Nephron (organoid): Measurements from ENCODE around the gene CCNK.
A peak's percentile ranks its signal among the peaks of the same experiment; 100 is the strongest.

ENCODE experiments used
- H3K27ac Mint-ChIP-seq, 3 experiments: 2 replicates each; pipeline ENCODE4 v1.8.0; 2020; ENCODE audit warnings: mixed read lengths in 3 of 3, mild to moderate bottlenecking in 2 of 3, moderate library complexity in 1 of 3
- H3K27me3 Mint-ChIP-seq: 2 replicates; pipeline ENCODE4 v1.8.0; 2021; ENCODE audit warnings: low read depth, mild to moderate bottlenecking, moderate library complexity, mixed read lengths
- H3K36me3 Mint-ChIP-seq: 2 replicates; pipeline ENCODE4 v1.8.0; 2020; ENCODE audit warnings: low read depth, mixed read lengths
- H3K4me1 Mint-ChIP-seq: 2 replicates; pipeline ENCODE4 v1.8.0; 2020; ENCODE audit warnings: mixed read lengths
- H3K4me3 Mint-ChIP-seq, 3 experiments: 2 replicates each; pipeline ENCODE4 v1.8.0; 2020; ENCODE audit warnings: mild to moderate bottlenecking in 3 of 3, mixed read lengths in 3 of 3, moderate library complexity in 2 of 3
- H3K9me3 Mint-ChIP-seq: 2 replicates; pipeline ENCODE4 v1.8.0; 2020; ENCODE audit warnings: mixed read lengths
- TF ChIP-seq, protein P1 (sequence below), 3 experiments: fragments of 200-600 bp; sonication (generic); IDR thresholded peaks; one replicate each; pipeline ENCODE4 v1.5.0; 2021; ENCODE audit warnings: antibody characterized with exemption in 3 of 3; ENCODE audit not compliant: unreplicated experiment in 3 of 3

The CCNK gene

DNA sequence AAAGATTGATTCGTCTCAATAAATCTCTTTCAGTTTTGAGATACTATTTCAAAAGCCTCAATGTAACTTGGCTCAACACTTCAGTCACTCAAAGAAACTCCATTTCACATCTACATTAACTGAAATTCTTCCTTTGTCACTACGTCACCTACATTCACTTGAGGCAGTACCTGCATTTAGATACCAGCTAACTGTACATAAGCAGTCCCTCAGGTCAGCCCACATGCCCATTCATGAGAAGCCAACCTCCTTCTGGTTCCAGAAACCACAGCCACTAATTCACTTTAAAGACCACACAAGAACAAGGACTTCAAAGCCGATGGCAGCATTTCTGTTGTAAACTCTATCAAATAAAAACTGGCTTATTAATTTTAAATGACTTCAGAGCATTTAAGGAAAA, 43.5 kb upstream of the CCNK start:
- Mint-ChIP-seq H3K27me3 (no peaks in the 10 kb centered on the region), H3K27ac (peak overlapping the region in 1 of 3 experiments; percentile 33), H3K36me3 (peaks cover 70% of the 10 kb centered on the region), H3K4me3 (no peak overlapping the region), H3K9me3 (no peaks in the 10 kb centered on the region), H3K4me1 (no peaks in the 10 kb centered on the region)
- TF ChIP-seq, protein P1, sequence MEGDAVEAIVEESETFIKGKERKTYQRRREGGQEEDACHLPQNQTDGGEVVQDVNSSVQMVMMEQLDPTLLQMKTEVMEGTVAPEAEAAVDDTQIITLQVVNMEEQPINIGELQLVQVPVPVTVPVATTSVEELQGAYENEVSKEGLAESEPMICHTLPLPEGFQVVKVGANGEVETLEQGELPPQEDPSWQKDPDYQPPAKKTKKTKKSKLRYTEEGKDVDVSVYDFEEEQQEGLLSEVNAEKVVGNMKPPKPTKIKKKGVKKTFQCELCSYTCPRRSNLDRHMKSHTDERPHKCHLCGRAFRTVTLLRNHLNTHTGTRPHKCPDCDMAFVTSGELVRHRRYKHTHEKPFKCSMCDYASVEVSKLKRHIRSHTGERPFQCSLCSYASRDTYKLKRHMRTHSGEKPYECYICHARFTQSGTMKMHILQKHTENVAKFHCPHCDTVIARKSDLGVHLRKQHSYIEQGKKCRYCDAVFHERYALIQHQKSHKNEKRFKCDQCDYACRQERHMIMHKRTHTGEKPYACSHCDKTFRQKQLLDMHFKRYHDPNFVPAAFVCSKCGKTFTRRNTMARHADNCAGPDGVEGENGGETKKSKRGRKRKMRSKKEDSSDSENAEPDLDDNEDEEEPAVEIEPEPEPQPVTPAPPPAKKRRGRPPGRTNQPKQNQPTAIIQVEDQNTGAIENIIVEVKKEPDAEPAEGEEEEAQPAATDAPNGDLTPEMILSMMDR (IDR thresholded peaks at IDR 0.05; ENCODE audit: unreplicated experiment in 3 of 3) = no peak

DNA sequence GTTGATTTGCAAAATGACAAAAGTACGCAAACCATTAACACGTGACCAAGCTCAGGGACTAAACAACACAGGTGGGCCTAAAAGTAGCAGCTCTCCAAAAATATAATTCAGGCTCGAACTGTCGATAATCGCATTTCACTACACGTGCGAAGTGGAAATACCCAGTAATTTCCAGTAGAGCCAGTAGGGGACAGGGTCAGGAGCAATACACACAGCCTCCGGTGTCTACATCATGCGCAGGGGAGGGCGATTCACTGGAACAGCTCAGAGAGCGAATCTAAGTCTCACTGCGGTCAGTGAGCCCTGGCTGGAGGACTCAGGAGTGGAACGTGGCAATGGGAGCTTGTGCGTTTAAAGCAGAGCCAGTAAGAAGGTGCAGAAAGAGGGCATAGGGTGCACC, 40.9 kb upstream of the CCNK start:
- Mint-ChIP-seq H3K4me3 (no peak overlapping the region), H3K27ac (no peak overlapping the region), H3K27me3 (no peaks in the 10 kb centered on the region), H3K4me1 (no peaks in the 10 kb centered on the region), H3K9me3 (no peaks in the 10 kb centered on the region), H3K36me3 (peaks cover 56% of the 10 kb centered on the region)
- TF ChIP-seq, protein P1 (IDR thresholded peaks at IDR 0.05; ENCODE audit: unreplicated experiment in 3 of 3) = no peak

DNA sequence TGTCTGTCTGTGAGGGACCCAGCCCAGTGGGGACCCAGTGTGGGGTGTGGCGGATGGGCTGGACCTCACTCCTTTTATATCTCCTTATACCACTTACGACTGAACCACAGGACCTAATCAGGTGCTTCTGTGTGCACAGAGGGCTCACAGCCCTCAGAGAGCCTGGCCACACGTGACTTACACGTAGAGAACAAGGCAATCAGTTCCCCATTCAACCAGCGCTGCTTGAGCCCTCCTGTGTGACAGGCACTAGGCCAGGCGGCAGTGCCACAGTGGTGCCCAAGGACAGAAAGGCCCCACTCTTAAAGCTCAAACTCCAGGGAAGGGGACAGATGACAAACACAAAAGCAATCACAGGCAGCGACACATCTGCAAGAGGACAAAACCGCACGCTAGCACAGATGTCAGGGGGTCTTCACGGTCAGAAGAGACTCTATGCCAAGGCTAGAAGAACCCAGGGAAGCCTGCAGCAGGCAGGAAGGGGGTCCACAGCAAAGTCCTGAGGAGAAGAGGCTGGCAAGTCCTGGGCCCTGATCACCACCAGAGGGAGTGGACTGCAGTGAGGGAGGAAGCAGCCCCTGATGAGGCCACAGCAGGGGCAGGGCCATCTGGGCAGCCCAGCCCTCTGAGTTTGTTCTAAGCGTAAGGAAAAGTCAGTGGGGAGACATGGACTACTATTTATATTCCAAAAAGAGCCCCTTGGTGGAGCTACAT, 39.9 kb upstream of the CCNK start:
- no peaks in the 10 kb centered on the region for H3K9me3 Mint-ChIP-seq
- no peak overlapping the region for H3K27ac Mint-ChIP-seq
- no peaks in the 10 kb centered on the region for H3K4me1 Mint-ChIP-seq
- H3K36me3 Mint-ChIP-seq = peaks cover 51% of the 10 kb centered on the region
- TF ChIP-seq, protein P1 (IDR thresholded peaks at IDR 0.05; ENCODE audit: unreplicated experiment in 3 of 3) = peak in 1 of 3 experiments; percentile 33
- H3K27me3 Mint-ChIP-seq = no peaks in the 10 kb centered on the region
- no peak overlapping the region for H3K4me3 Mint-ChIP-seq

DNA sequence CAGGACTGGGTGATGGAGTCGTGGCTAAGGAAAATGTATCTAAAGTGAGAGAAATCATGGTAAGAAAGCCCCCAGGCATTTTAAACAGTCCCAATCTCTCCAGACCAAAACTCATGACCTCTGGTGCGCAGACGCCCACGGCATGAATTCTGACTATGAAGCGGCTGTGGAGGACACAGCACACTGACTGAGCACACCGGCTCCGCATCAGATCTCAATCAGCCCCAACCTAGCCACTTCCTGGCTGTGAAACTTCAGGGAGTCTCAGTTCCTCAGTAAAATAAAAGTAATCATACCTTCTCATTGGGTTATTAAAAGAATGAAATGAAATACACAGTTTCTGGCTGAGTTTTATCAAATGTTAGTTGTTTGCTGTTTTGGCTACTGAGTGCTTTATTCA, 39.3 kb upstream of the CCNK start:
- no peak overlapping the region for H3K27ac Mint-ChIP-seq
- no peaks in the 10 kb centered on the region for H3K4me1 Mint-ChIP-seq
- no peaks in the 10 kb centered on the region for H3K27me3 Mint-ChIP-seq
- H3K36me3 Mint-ChIP-seq = peaks cover 53% of the 10 kb centered on the region
- H3K9me3 Mint-ChIP-seq = no peaks in the 10 kb centered on the region
- no peak overlapping the region for H3K4me3 Mint-ChIP-seq
- TF ChIP-seq, protein P1 (IDR thresholded peaks at IDR 0.05; ENCODE audit: unreplicated experiment in 3 of 3) = no peak

DNA sequence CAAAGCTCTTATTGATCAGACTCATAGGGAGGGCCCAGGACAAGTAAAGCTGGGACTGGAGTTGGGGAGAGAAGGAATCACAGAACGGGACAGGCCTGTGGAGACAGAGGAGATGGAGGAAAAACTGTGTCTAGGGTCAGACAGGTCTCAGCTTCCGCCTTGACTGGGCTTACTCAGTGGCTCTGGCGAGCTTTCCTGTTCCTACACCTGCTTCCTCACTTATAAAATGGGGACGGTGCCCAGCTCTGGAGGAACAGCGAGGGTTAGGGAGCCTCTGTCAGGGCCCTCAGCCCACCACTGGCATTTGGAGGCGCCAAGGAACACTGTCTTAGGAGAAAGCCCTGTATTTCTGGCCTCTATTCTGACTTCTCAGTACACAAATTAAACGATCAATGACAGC, 35.3 kb upstream of the CCNK start:
- H3K27ac Mint-ChIP-seq = no peak overlapping the region
- TF ChIP-seq, protein P1 (IDR thresholded peaks at IDR 0.05; ENCODE audit: unreplicated experiment in 3 of 3) = no peak
- H3K4me1 Mint-ChIP-seq = peaks cover 9% of the 10 kb centered on the region
- no peak overlapping the region for H3K4me3 Mint-ChIP-seq
- H3K9me3 Mint-ChIP-seq = no peaks in the 10 kb centered on the region
- peaks cover 57% of the 10 kb centered on the region for H3K36me3 Mint-ChIP-seq
- H3K27me3 Mint-ChIP-seq = no peaks in the 10 kb centered on the region

DNA sequence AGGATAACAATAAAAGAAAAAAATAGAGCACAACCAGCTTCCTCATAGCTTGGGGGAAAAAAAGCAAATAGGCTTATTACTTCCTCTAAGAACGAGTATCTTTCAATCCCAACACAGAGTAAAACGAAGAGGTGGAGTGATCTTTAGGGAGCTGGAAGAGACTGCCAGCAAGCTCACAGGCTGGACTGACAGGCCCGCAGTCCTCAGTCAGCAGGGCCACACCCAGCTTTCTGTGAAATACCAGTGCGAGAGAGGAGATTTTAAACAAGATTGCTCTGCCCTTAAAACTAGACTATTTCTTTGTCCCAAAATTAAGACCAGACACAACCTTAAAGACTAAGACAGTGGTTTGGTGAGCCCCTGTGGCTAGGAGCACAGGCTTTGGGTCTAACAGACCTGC, 33.5 kb upstream of the CCNK start:
- H3K27ac Mint-ChIP-seq = no peak overlapping the region

More for the DNA sequence above, 33.5 kb upstream of the CCNK start:
- peaks cover 48% of the 10 kb centered on the region for H3K36me3 Mint-ChIP-seq
- no peaks in the 10 kb centered on the region for H3K27me3 Mint-ChIP-seq
- peaks cover 15% of the 10 kb centered on the region for H3K4me1 Mint-ChIP-seq
- TF ChIP-seq, protein P1 (IDR thresholded peaks at IDR 0.05; ENCODE audit: unreplicated experiment in 3 of 3) = no peak
- H3K9me3 Mint-ChIP-seq = no peaks in the 10 kb centered on the region
- H3K4me3 Mint-ChIP-seq = no peak overlapping the region
